GM21367 (cell line): ENCODE measurements around the gene PRDM2.

Experiments used
- ATAC-seq: cut with Tn5 transposase; IDR thresholded peaks from one replicate; pipeline ENCODE4 v1.9.1; 2021; ENCODE audit not compliant: unreplicated experiment

PRDM2 gene

GRCh38 chr1:13788795-13789194 is 88.8 kb downstream of the PRDM2 start:
- no peak for ATAC-seq

GRCh38 chr1:13790290-13791030 is 90.5 kb downstream of the PRDM2 start:
- no peak for ATAC-seq

GRCh38 chr1:13792419-13792818 is 92.4 kb downstream of the PRDM2 start:
- no peak for ATAC-seq

- no peak for ATAC-seq
Measured at GRCh38 chr1:13793088-13793730, 93.2 kb downstream of the PRDM2 start.

GRCh38 chr1:13794231-13795187 is 94.5 kb downstream of the PRDM2 start:
- ATAC-seq, result no peak

DNA sequence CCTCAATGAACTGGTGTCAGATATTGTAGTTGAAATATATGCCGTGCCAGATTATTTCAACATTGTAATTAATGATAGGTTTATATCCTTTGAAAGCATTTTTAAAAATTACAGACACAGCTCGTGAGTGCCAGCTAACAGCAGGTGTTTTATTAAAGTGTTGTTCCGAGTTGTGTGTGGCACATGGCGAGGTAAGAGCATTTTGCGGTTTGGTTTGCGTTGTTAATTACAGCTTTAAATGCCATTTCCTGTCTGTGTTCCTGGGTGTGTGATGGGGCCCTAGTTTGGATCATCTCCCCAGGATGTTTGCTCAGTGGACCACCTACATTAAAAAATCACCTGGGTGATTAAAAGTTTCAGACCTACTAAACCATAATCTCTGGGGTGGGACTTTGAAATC is 97.4 kb downstream of the PRDM2 start:
- ATAC-seq, result no peak

- ATAC-seq, result no peak
Measured at GRCh38 chr1:13798120-13798519, 98.1 kb downstream of the PRDM2 start.

DNA sequence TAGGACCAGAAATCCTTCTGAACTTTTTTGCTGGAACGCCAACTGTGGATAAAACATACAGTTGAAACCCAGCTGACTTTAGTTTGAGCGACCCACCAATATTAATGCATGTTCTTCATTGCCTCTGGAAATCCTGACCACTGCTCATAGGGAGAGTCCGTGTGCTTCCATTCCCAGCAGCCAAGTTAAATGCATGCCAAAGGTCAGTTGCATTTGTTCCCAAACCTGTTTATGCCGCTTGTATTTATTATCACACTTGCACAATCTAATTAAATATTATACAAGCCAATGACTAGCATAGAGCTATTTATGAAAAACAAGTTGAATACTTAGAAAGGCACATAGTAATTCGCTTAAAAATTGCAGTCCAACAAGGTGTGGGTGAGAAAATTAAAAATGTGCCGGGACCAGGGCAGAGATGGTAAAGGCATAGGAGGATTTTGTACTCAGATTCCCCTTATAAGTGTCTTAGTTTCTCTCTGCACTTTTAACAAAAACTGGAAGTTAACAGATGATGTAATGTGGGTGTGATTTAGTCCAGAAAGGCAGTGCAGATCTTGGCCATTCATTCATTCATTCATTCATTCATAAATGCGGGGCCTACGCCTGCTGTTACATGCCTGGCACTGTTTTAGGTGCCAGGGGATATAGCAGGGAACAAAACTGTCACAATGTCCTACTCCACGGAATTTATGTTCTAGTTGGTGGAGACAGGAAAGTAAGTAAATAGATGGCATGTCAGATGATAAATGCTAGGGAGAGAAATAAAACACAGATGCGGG is 99.7 kb downstream of the PRDM2 start:
- ATAC-seq, result no peak

GRCh38 chr1:13801232-13801631 is 101.2 kb downstream of the PRDM2 start:
- ATAC-seq, result no peak

- ATAC-seq, result no peak
Measured at GRCh38 chr1:13801655-13802486, 101.9 kb downstream of the PRDM2 start.

- ATAC-seq, result no peak
Measured at GRCh38 chr1:13802782-13803545, 103.0 kb downstream of the PRDM2 start.

GRCh38 chr1:13803546-13804239 is 103.7 kb downstream of the PRDM2 start:
- no peak for ATAC-seq

DNA sequence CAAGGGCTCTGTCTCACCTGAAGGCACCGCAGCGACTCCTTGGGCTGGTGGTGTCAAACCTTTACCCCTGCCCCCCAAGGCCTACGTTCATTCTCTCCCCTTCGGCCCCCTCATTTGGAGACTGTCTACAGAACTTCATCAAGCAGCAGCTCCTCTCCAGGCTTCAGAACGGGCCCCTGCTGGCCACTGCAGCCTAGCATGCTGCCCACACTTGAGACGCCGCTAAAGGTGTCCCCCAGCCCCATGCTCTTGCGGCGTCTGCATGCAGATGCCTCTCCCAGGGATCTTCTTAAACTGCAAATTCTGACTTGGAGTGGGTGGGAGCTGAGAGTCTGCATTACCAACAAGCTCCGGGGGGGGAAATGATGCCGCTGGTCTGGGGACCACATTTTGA is 104.2 kb downstream of the PRDM2 start:
- ATAC-seq, result no peak

GRCh38 chr1:13805431-13805830 is 105.4 kb downstream of the PRDM2 start:
- no peak for ATAC-seq

DNA sequence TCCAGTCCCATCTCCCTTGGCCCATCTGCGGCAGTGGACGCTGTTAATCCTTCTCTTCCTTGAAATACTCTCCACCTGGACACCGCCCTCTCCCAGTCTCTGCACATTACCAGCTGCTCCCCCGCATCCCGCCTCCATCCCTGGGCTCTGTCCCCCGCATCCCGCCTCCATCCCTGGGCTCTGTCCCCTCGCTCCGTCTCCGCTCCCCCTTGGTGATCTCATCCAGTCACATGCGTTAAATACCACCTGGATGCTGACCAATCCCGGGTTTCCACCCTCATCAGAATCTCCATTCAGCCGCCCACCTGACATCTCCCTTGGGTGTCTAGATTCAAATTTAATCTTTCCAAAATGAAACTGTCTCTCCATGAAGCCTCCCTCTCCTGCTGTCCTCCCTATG is 106.1 kb downstream of the PRDM2 start:
- no peak for ATAC-seq

- ATAC-seq, result no peak
Measured at GRCh38 chr1:13807209-13807608, 107.2 kb downstream of the PRDM2 start.

DNA sequence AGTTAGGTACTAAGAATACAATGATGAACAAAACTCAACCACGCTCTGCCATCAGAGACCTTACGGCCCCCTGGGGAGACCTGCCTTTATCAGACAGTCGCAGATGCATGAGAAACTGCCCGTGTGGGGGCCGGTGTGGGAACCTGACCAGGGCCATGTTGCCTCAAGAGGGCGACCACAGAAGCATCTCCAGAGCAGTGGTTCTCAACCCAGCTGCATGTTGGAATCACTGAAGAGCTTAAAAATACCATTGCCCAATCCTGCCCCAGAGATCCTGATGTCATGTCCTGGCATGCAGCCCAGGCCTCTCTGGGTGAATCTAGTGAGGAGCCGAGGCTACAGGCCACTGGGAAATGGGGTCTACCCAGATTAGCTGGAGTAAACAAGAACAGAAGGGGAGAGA is 108.7 kb downstream of the PRDM2 start:
- no peak for ATAC-seq

GRCh38 chr1:13809461-13810159 is 109.6 kb downstream of the PRDM2 start:
- ATAC-seq, result no peak
